ENCODE results near the gene STARD5. TPM values are rescaled to one million over a fixed set of nuclear protein-coding genes. Genes with fewer than 3 reads are reported as not detected.
A peak's percentile ranks its signal among the peaks of the same experiment; 100 is the strongest.

Gene STARD5
- total RNA-seq, 1 donor from 2014 or later, result 2.5 TPM

DNA sequence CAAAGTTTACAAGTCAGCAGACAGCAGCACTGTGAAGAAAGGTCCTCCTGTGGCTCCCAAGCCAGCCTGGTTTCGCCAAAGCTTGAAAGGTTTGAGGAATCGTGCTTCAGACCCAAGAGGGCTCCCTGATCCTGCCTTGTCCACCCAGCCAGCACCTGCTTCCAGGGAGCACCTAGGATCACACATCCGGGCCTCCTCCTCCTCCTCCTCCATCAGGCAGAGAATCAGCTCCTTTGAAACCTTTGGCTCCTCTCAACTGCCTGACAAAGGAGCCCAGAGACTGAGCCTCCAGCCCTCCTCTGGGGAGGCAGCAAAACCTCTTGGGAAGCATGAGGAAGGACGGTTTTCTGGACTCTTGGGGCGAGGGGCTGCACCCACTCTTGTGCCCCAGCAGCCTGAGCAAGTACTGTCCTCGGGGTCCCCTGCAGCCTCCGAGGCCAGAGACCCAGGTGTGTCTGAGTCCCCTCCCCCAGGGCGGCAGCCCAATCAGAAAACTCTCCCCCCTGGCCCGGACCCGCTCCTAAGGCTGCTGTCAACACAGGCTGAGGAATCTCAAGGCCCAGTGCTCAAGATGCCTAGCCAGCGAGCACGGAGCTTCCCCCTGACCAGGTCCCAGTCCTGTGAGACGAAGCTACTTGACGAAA, 24.2 kb downstream of the STARD5 start:
- peak overlapping the region; percentile 17 for H3K4me3 ChIP-seq

GRCh38 chr15:81299156-81299555, 24.8 kb downstream of the STARD5 start:
- peaks cover 41% of the 10 kb centered on the region for H3K4me1 ChIP-seq
- intact Hi-C loops (cut with micrococcal nuclease), result no loop called here
- no peaks in the 10 kb centered on the region for H3K9me3 ChIP-seq (replicated peaks)
- TF ChIP-seq CTCF (IDR thresholded peaks at IDR 0.05; ENCODE audit: borderline replicate concordance), result no peak
- H3K27me3 ChIP-seq (ENCODE audit: low read depth), result no peaks in the 10 kb centered on the region
- peaks cover 26% of the 10 kb centered on the region for H3K36me3 ChIP-seq
- no peak overlapping the region for H3K27ac ChIP-seq (replicated peaks)
- peak overlapping the region; percentile 51 for H3K4me3 ChIP-seq
- no peak for DNase-seq

More for the DNA sequence above, 24.2 kb downstream of the STARD5 start:
- peaks cover 26% of the 10 kb centered on the region for H3K36me3 ChIP-seq
- no peak overlapping the region for H3K27ac ChIP-seq (replicated peaks)
- intact Hi-C loops (cut with micrococcal nuclease), result no loop called here
- no peak for TF ChIP-seq CTCF (IDR thresholded peaks at IDR 0.05; ENCODE audit: borderline replicate concordance)
- peaks cover 35% of the 10 kb centered on the region for H3K4me1 ChIP-seq
- no peak for DNase-seq
- no peaks in the 10 kb centered on the region for H3K27me3 ChIP-seq (ENCODE audit: low read depth)
- H3K9me3 ChIP-seq (replicated peaks), result no peaks in the 10 kb centered on the region

DNA sequence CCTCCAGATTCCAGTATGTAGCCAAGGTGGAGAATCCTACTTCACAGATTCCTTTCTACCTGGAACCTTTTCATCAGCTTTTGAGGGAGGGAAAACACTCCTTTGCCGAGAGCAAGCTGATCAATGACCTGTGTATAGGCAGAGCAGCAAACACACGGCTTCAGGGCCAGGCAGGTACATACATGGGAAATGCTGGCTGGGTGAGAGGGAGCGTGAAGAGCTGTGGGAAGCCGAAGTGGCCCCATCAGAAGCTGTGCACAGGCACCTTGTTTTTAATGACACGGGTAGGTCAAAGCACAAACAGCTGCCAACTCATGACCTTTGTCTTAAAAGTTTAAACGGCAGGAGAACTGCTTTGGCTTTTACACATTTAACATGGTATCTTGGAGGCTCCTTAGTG, 25.3 kb downstream of the STARD5 start:
- intact Hi-C loops (cut with micrococcal nuclease), result no loop called here
- Histone ChIP-seq H3K27ac (replicated peaks) (no peak overlapping the region), H3K27me3 (ENCODE audit: low read depth) (no peaks in the 10 kb centered on the region), H3K9me3 (replicated peaks) (no peaks in the 10 kb centered on the region), H3K36me3 (peaks cover 26% of the 10 kb centered on the region), H3K4me1 (peaks cover 41% of the 10 kb centered on the region), H3K4me3 (peak overlapping the region; percentile 51)
- DNase-seq, result no peak
- TF ChIP-seq CTCF (IDR thresholded peaks at IDR 0.05; ENCODE audit: borderline replicate concordance), result no peak

- no peaks in the 10 kb centered on the region for H3K27me3 ChIP-seq (ENCODE audit: low read depth)
- peaks cover 19% of the 10 kb centered on the region for H3K36me3 ChIP-seq
- DNase-seq, result no peak
- H3K9me3 ChIP-seq (replicated peaks), result no peaks in the 10 kb centered on the region
- peak overlapping the region; percentile 69 for H3K27ac ChIP-seq (replicated peaks)
- TF ChIP-seq CTCF (IDR thresholded peaks at IDR 0.05; ENCODE audit: borderline replicate concordance), result no peak
- peak overlapping the region; percentile 51 for H3K4me3 ChIP-seq
- intact Hi-C loops (cut with micrococcal nuclease), result no loop called here
- peaks cover 40% of the 10 kb centered on the region for H3K4me1 ChIP-seq
Observed at GRCh38 chr15:81297603-81298575, 26.1 kb downstream of the STARD5 start.

- Histone ChIP-seq H3K9me3 (replicated peaks) (no peaks in the 10 kb centered on the region), H3K27ac (replicated peaks) (peak overlapping the region; percentile 69), H3K4me3 (peak overlapping the region; percentile 51), H3K4me1 (peaks cover 40% of the 10 kb centered on the region), H3K27me3 (ENCODE audit: low read depth) (peaks cover 4% of the 10 kb centered on the region), H3K36me3 (peaks cover 12% of the 10 kb centered on the region)
- DNase-seq, result no peak
- intact Hi-C loops (cut with micrococcal nuclease), result no loop called here
- TF ChIP-seq CTCF (IDR thresholded peaks at IDR 0.05; ENCODE audit: borderline replicate concordance), result no peak
Observed at GRCh38 chr15:81297147-81297572, 26.8 kb downstream of the STARD5 start.
